Liver (tissue), 9 donors: ENCODE results near the gene RFX7. TPM values are rescaled to one million over a fixed set of nuclear protein-coding genes. Genes with fewer than 3 reads are reported as not detected.

ENCODE experiments used
- DNase-seq: peaks from one replicate; pipeline ENCODE4 v3.0.0-alpha.2; 2017; ENCODE audit warnings: low spot score
- H3K27ac ChIP-seq, 2 donors: one replicate each; pipeline ENCODE4 v1.7.0; 2013; ENCODE audit warnings: inconsistent platforms in 2 of 2, low read length in 2 of 2, control low read depth in 1 of 2, low read depth in 1 of 2, mild to moderate bottlenecking in 1 of 2
- H3K27me3 ChIP-seq, 4 donors: one replicate each; pipeline versions ENCODE4 v1.6.1 to v1.7.0; 2013; ENCODE audit warnings: low read length in 3 of 4, inconsistent platforms in 1 of 4, mild to moderate bottlenecking in 1 of 4, moderate library complexity in 1 of 4; ENCODE audit not compliant: control insufficient read depth in 4 of 4, insufficient read depth in 4 of 4
- H3K36me3 ChIP-seq, 4 donors: one replicate each; pipeline versions ENCODE4 v1.6.1 to v1.7.0; 2013; ENCODE audit warnings: low read length in 3 of 4, mild to moderate bottlenecking in 3 of 4, low read depth in 1 of 4, moderate library complexity in 1 of 4; ENCODE audit not compliant: control insufficient read depth in 4 of 4, insufficient read depth in 3 of 4
- H3K4me1 ChIP-seq, 4 donors: one replicate each; pipeline versions ENCODE4 v1.6.1 to v1.7.0; 2013; ENCODE audit warnings: low read length in 3 of 4, mild to moderate bottlenecking in 3 of 4, moderate library complexity in 1 of 4; ENCODE audit not compliant: control insufficient read depth in 4 of 4, insufficient read depth in 4 of 4
- H3K4me3 ChIP-seq, 3 donors: one replicate each; pipeline versions ENCODE4 v1.6.1 to v1.7.0; 2013; ENCODE audit warnings: low read length in 3 of 3, control low read depth in 1 of 3, low read depth in 1 of 3, mild to moderate bottlenecking in 1 of 3
- H3K9ac ChIP-seq, 2 donors: one replicate each; pipeline ENCODE4 v1.7.0; 2013; ENCODE audit warnings: low read length in 2 of 2, mild to moderate bottlenecking in 2 of 2, moderate library complexity in 2 of 2, control low read depth in 1 of 2, low read depth in 1 of 2
- H3K9me3 ChIP-seq, 4 donors: one replicate each; pipeline versions ENCODE4 v1.6.1 to v1.7.0; 2013; ENCODE audit warnings: low read length in 3 of 4; ENCODE audit not compliant: control insufficient read depth in 4 of 4
- ATF3 ChIP-seq: IDR thresholded peaks from 2 replicates; pipeline ENCODE4 v1.6.1; 2016; ENCODE audit warnings: antibody characterized with exemption
- CTCF ChIP-seq: fragments of 150-350 bp; IDR thresholded peaks from 2 replicates; pipeline ENCODE4 v1.5.1; 2017; ENCODE audit warnings: improper control_type of control experiment, low read depth, low read length; ENCODE audit not compliant: missing input control
- EGR1 ChIP-seq, 2 donors: IDR thresholded peaks; 2 replicates each; pipeline ENCODE4 v1.6.1; 2016 to 2018; ENCODE audit warnings: antibody characterized with exemption in 2 of 2, low read depth in 2 of 2
- FOXA1 ChIP-seq: IDR thresholded peaks from 2 replicates; pipeline ENCODE4 v1.6.1; 2016; ENCODE audit warnings: antibody characterized with exemption
- FOXA2 ChIP-seq: IDR thresholded peaks from 2 replicates; pipeline ENCODE4 v1.6.1; 2016; ENCODE audit warnings: antibody characterized with exemption
- HNF4A ChIP-seq, 2 donors: conservative IDR thresholded peaks; 2 replicates each; pipeline ENCODE4 v1.6.1; 2016; ENCODE audit warnings: antibody characterized with exemption in 2 of 2, mild to moderate bottlenecking in 2 of 2
- HNF4G ChIP-seq: IDR thresholded peaks from 2 replicates; pipeline ENCODE4 v1.6.1; 2016; ENCODE audit warnings: antibody characterized with exemption
- JUND ChIP-seq, 2 donors: IDR thresholded peaks; 2 replicates each; pipeline ENCODE4 v1.6.1; 2016; ENCODE audit warnings: antibody characterized with exemption in 2 of 2
- MAX ChIP-seq: IDR thresholded peaks from 2 replicates; pipeline ENCODE4 v1.6.1; 2016; ENCODE audit warnings: antibody characterized with exemption
- RAD21 ChIP-seq, 2 donors: IDR thresholded peaks; 2 replicates each; pipeline ENCODE4 v1.6.1; 2016; ENCODE audit warnings: antibody characterized with exemption in 2 of 2, mild to moderate bottlenecking in 2 of 2
- REST ChIP-seq: IDR thresholded peaks from 2 replicates; pipeline ENCODE4 v1.6.1; 2016; ENCODE audit warnings: antibody characterized with exemption, mild to moderate bottlenecking
- RXRA ChIP-seq, 2 donors: IDR thresholded peaks; 2 replicates each; pipeline ENCODE4 v1.6.1; 2017 to 2018; ENCODE audit warnings: antibody characterized with exemption in 2 of 2, mild to moderate bottlenecking in 1 of 2
- SP1 ChIP-seq: IDR thresholded peaks from 2 replicates; pipeline ENCODE4 v1.6.1; 2018; ENCODE audit warnings: antibody characterized with exemption, mild to moderate bottlenecking
- TAF1 ChIP-seq: conservative IDR thresholded peaks from 2 replicates; pipeline ENCODE4 v1.6.1; 2016; ENCODE audit warnings: antibody characterized with exemption, mild to moderate bottlenecking
- YY1 ChIP-seq: IDR thresholded peaks from 2 replicates; pipeline ENCODE4 v1.6.1; 2016; ENCODE audit warnings: antibody characterized with exemption, mild to moderate bottlenecking
- WGBS: extraction: QIAGEN DNeasy Blood & Tissue Kit; methylation state at CpG from one replicate; pipeline ENCODE4 v1.1.7; 2013; 5-methylcytosine and 5-hydroxymethylcytosine counted together
- polyA plus RNA-seq, 2 donors: library from polyadenylated mRNA; stranded (reverse) in 1 of 2; unstranded in 1 of 2; fragments of 200-250 nt in 1 of 2; fragments of >200 nt in 1 of 2; fragmentation: Nextera tagmentation in 1 of 2; extraction: Ambion mirVana in 1 of 2; gene quantifications; one replicate each; pipeline versions ENCODE4 v1.2.1 to v1.2.3, GENCODE V29; 2013 to 2015
- total RNA-seq, 2 donors: library from RNA; depleted of rRNA; stranded (reverse); fragments of >200 nt; gene quantifications; one replicate each; pipeline ENCODE4 v1.2.3, GENCODE V29; 2014
- donor health status: healthy.
- donor health status: healthy.
- donor health status: healthy.
- donor health status: healthy.
- donor health status: healthy.

Gene RFX7
- total and polyA plus RNA-seq, 4 donors, result 1.3 to 4.2 (median 1.9) TPM

GRCh38 chr15:56194035-56194434 lies 49.6 kb downstream of the RFX7 start (continued):
- TF ChIP-seq FOXA2, result no peak
- TF ChIP-seq HNF4A (conservative IDR thresholded peaks at IDR 0.05), result no peak
- no peak for TF ChIP-seq TAF1
- TF ChIP-seq RXRA (IDR thresholded peaks at IDR 0.05), result no peak
- TF ChIP-seq JUND (IDR thresholded peaks at IDR 0.05), result no peak

- TF ChIP-seq FOXA1, result no peak
- TF ChIP-seq HNF4G, result no peak
- Histone ChIP-seq H3K9me3 (no peaks in the 10 kb centered on the region), H3K4me1 (peaks cover 0 to 2% (median 0%) of the 10 kb centered on the region in 4 donors)
Measured at GRCh38 chr15:56192659-56193442, 50.8 kb downstream of the RFX7 start.

GRCh38 chr15:56187665-56188064 lies 56.0 kb downstream of the RFX7 start:
- no peaks in the 10 kb centered on the region for H3K27me3 ChIP-seq
- peaks cover 0 to 2% (median 0%) of the 10 kb centered on the region in 4 donors for H3K9me3 ChIP-seq
- no peak for DNase-seq
- H3K36me3 ChIP-seq, result no peaks in the 10 kb centered on the region
- H3K4me1 ChIP-seq, result peaks cover 0 to 5% (median 2%) of the 10 kb centered on the region in 4 donors
- 83% methylated on average over 1 of the region's 1 CpG for WGBS
- no peak overlapping the region for H3K27ac ChIP-seq
- TF ChIP-seq HNF4A (conservative IDR thresholded peaks at IDR 0.05) (peak in 1 of 2 donors; percentile 26), RAD21 (IDR thresholded peaks at IDR 0.05) (no peak)
- H3K9ac ChIP-seq, result no peak overlapping the region
- no peak overlapping the region for H3K4me3 ChIP-seq

More at GRCh38 chr15:56192659-56193442, 50.8 kb downstream of the RFX7 start:
- 98% methylated on average over 10 of the region's 10 CpGs for whole genome bisulfite sequencing
- Histone ChIP-seq H3K9ac (no peak overlapping the region), H3K36me3 (no peaks in the 10 kb centered on the region), H3K27ac (no peak overlapping the region), H3K4me3 (no peak overlapping the region), H3K27me3 (no peaks in the 10 kb centered on the region)
- no peak for DNase-seq

GRCh38 chr15:56185980-56186379 lies 57.7 kb downstream of the RFX7 start:
- no peak for TF ChIP-seq ATF3
- TF ChIP-seq REST, result no peak
- TF ChIP-seq FOXA2, result no peak
- TF ChIP-seq MAX, result no peak
- no peak for TF ChIP-seq SP1
- no peak for TF ChIP-seq RAD21 (IDR thresholded peaks at IDR 0.05)
- TF ChIP-seq JUND (IDR thresholded peaks at IDR 0.05), result no peak
- TF ChIP-seq TAF1, result no peak
- TF ChIP-seq CTCF, result no peak
- no peak for TF ChIP-seq EGR1 (IDR thresholded peaks at IDR 0.05; ENCODE audit: low read depth in 2 of 2)
- no peak for TF ChIP-seq YY1
- no peak for TF ChIP-seq FOXA1
- H3K27me3 ChIP-seq, result no peaks in the 10 kb centered on the region
- no peaks in the 10 kb centered on the region for H3K36me3 ChIP-seq
- no peak overlapping the region for H3K9ac ChIP-seq
- WGBS, result 65% methylated on average over 1 of the region's 1 CpG
- H3K27ac ChIP-seq, result no peak overlapping the region
- peaks cover 0 to 2% (median 0%) of the 10 kb centered on the region in 4 donors for H3K9me3 ChIP-seq
- H3K4me1 ChIP-seq, result peaks cover 0 to 5% (median 2%) of the 10 kb centered on the region in 4 donors
- no peak for DNase-seq
- no peak overlapping the region for H3K4me3 ChIP-seq
